Smooth muscle cell (in vitro differentiated cells): ENCODE measurements around the gene RNF220. TPM values are rescaled to one million over a fixed set of nuclear protein-coding genes. Genes with fewer than 3 reads are reported as not detected.
A peak's percentile ranks its signal among the peaks of the same experiment; 100 is the strongest.
"Not testable (repeated sequence)": the region's sequence is repeated elsewhere in the genome, so short reads cannot be mapped to it uniquely, and the experiment has no call there.

Experiments used
- DNase-seq: peaks from one replicate; lab custom pipeline; 2025; ENCODE audit not compliant: unreplicated experiment; lab: John Stamatoyannopoulos, UW
- H2AFZ ChIP-seq: fragments of 200-600 bp; sonication (generic); 2 replicates; pipeline ENCODE4 v1.6.0; 2016; ENCODE audit warnings: antibody characterized with exemption, low read depth, mild to moderate bottlenecking
- H3F3A ChIP-seq: fragments of 200-600 bp; sonication (generic); 2 replicates; pipeline ENCODE4 v1.6.0; 2017; ENCODE audit warnings: antibody characterized with exemption, low read depth
- H3K27ac ChIP-seq: fragments of 200-600 bp; sonication (generic); 2 replicates; pipeline ENCODE4 v1.5.1; 2016; ENCODE audit warnings: low read depth, mild to moderate bottlenecking
- H3K27me3 ChIP-seq: fragments of 200-600 bp; sonication (generic); 2 replicates; pipeline ENCODE4 v1.6.1; 2016; ENCODE audit warnings: low read depth, mild to moderate bottlenecking
- H3K36me3 ChIP-seq: fragments of 200-600 bp; sonication (generic); 2 replicates; pipeline ENCODE4 v1.5.1; 2016; ENCODE audit warnings: low read depth
- H3K4me1 ChIP-seq: fragments of 200-600 bp; sonication (generic); 2 replicates; pipeline ENCODE4 v1.5.1; 2016; ENCODE audit warnings: low read depth
- H3K4me2 ChIP-seq: fragments of 200-600 bp; sonication (generic); 2 replicates; pipeline ENCODE4 v1.6.0; 2016; ENCODE audit warnings: mild to moderate bottlenecking
- H3K4me3 ChIP-seq: fragments of 200-600 bp; sonication (generic); 2 replicates; pipeline ENCODE4 v1.5.1; 2016; ENCODE audit warnings: mild to moderate bottlenecking
- H3K79me2 ChIP-seq: fragments of 200-600 bp; sonication (generic); 2 replicates; pipeline ENCODE4 v1.6.0; 2016; ENCODE audit warnings: low read depth, mild to moderate bottlenecking
- H3K9ac ChIP-seq: fragments of 200-600 bp; sonication (generic); 2 replicates; pipeline ENCODE4 v1.6.0; 2016; ENCODE audit warnings: low read depth
- H3K9me3 ChIP-seq: fragments of 200-600 bp; sonication (generic); replicated peaks from 2 replicates; pipeline ENCODE4 v1.5.1; 2016; ENCODE audit warnings: low read depth
- H4K20me1 ChIP-seq: fragments of 200-600 bp; sonication (generic); 2 replicates; pipeline ENCODE4 v1.6.0; 2016; ENCODE audit warnings: low read depth
- CTCF ChIP-seq: fragments of 200-600 bp; sonication (generic); IDR thresholded peaks from 2 replicates; pipeline ENCODE4 v1.5.1; 2017; ENCODE audit warnings: borderline replicate concordance, mild to moderate bottlenecking, antibody characterized with exemption; ENCODE audit not compliant: insufficient read depth, poor library complexity, severe bottlenecking
- WGBS: methylation state at CpG from one replicate; pipeline ENCODE4 v1.1.7; 2016; ENCODE audit warnings: low lambda C conversion rate; 5-methylcytosine and 5-hydroxymethylcytosine counted together
- polyA plus RNA-seq: library from polyadenylated mRNA; unstranded; fragments of >200 nt; fragmentation: Nextera tagmentation; extraction: Ambion mirVana; gene quantifications from 2 replicates; pipeline ENCODE4 v1.2.1, GENCODE V29; 2016
- total RNA-seq: library from RNA; depleted of rRNA; stranded (reverse); fragments of >200 nt; gene quantifications from 2 replicates; pipeline ENCODE4 v1.2.3, GENCODE V29; 2014

Gene RNF220
- total and polyA plus RNA-seq, 2 experiments from 2014 or later = 65.8 to 71.1 TPM

GRCh38 chr1:44501047-44501890 is 96.2 kb downstream of the RNF220 start:
- Histone ChIP-seq H2AFZ (no peak overlapping the region), H4K20me1 (no peaks in the 10 kb centered on the region), H3F3A (no peaks in the 10 kb centered on the region), H3K9me3 (no peaks in the 10 kb centered on the region), H3K79me2 (no peaks in the 10 kb centered on the region), H3K27ac (no peak overlapping the region), H3K4me3 (peak overlapping the region; percentile 25), H3K27me3 (peaks cover 52% of the 10 kb centered on the region), H3K9ac (no peak overlapping the region), H3K4me2 (peak overlapping the region; percentile 75), H3K4me1 (peaks cover 15% of the 10 kb centered on the region), H3K36me3 (no peaks in the 10 kb centered on the region)
- no peak for TF ChIP-seq CTCF
- no peak for DNase-seq
- 18% methylated on average over 11 of the region's 13 CpGs for WGBS

- peaks cover 21% of the 10 kb centered on the region for H3K4me1 ChIP-seq
- not testable (repeated sequence) for H3K27ac ChIP-seq, H3K4me3 ChIP-seq, H3K36me3 ChIP-seq, H3K79me2 ChIP-seq, H3K4me2 ChIP-seq, H2AFZ ChIP-seq, H3F3A ChIP-seq, DNase-seq, H3K9me3 ChIP-seq, H3K9ac ChIP-seq, H4K20me1 ChIP-seq
- 92% methylated on average over 6 of the region's 6 CpGs for WGBS
- H3K27me3 ChIP-seq = peaks cover 55% of the 10 kb centered on the region
Observed at GRCh38 chr1:44502823-44503222, 97.8 kb downstream of the RNF220 start.

DNA sequence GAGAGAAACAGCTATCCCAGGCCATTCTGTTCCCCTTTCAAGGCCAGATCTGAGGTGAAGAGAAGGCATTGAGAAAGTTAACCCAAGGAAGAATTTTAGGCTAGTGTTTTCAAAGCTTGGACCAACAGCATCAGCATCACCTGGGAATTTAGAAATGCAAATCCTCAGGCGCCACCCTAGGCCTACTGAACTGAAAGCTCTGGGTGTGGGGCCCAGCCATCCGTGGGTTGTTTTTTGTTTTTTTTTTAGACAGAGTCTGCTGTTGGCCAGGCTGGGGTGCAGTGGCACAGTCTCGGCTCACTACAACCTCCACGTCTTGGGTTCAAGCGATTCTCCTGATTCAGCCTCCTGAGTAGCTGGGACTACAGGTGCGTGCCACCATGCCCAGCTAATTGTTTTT is 98.6 kb downstream of the RNF220 start:
- no peak for DNase-seq
- H3K4me2 ChIP-seq = no peak overlapping the region
- H3F3A ChIP-seq = no peaks in the 10 kb centered on the region
- peaks cover 55% of the 10 kb centered on the region for H3K27me3 ChIP-seq
- H2AFZ ChIP-seq = no peak overlapping the region
- no peaks in the 10 kb centered on the region for H3K9me3 ChIP-seq
- peaks cover 21% of the 10 kb centered on the region for H3K4me1 ChIP-seq
- no peaks in the 10 kb centered on the region for H3K79me2 ChIP-seq
- no peaks in the 10 kb centered on the region for H3K36me3 ChIP-seq
- no peak overlapping the region for H3K27ac ChIP-seq
- 93% methylated on average over 6 of the region's 6 CpGs for WGBS
- H4K20me1 ChIP-seq = no peaks in the 10 kb centered on the region
- no peak overlapping the region for H3K9ac ChIP-seq
- no peak overlapping the region for H3K4me3 ChIP-seq
- TF ChIP-seq CTCF = no peak

DNA sequence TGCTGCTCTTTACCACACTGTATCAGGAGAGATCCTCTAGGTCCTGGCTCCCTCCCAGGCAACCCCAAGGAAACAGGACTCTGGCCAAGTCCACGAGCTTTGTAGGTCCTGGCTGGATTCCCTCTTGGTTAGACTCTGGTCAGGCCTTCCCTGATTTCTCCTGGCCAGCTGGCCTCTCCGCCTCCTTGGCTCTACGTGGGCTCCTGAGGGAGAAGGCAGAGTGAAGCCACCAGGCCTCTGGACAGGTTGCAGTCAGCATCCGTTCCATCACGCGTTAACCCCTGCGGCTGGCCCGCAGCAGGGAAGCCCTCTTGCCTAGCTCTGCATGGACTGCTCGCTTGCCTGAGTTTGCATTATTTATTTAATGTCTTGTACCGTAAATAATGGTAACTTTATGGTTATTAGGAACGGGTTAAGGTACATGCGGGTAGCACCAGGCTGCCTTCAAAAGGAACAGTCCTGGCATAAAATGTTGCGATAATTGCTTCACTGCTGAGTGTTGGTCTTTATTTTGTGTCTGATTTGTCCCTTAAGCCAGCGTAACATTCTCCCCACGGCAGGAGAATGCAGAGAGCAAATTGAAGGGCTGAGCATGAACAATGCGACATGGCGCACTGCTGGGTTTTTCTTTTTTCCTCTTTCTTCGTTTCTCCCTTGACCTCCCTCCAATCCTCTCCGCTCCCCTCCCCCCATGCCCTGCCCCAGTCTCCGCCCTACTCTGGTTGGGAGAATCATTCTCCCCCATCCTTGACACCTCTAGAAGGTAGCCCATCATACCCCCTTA is 100.3 kb downstream of the RNF220 start:
- Histone ChIP-seq H3F3A (no peaks in the 10 kb centered on the region), H3K4me2 (no peak overlapping the region), H3K27ac (no peak overlapping the region), H3K4me1 (peaks cover 19% of the 10 kb centered on the region), H3K4me3 (no peak overlapping the region), H4K20me1 (no peaks in the 10 kb centered on the region), H3K9ac (no peak overlapping the region), H3K27me3 (peaks cover 44% of the 10 kb centered on the region), H3K36me3 (no peaks in the 10 kb centered on the region), H3K79me2 (no peaks in the 10 kb centered on the region), H3K9me3 (no peaks in the 10 kb centered on the region), H2AFZ (no peak overlapping the region)
- no peak for DNase-seq
- TF ChIP-seq CTCF = no peak
- WGBS = 88% methylated on average over 19 of the region's 20 CpGs
